HG02642 (cell line): ENCODE results near the gene UTP18.
"Not testable (repeated sequence)": the region's sequence is repeated elsewhere in the genome, so short reads cannot be mapped to it uniquely, and the experiment has no call there.

Experiments
- ATAC-seq: cut with Tn5 transposase; IDR thresholded peaks from one replicate; pipeline ENCODE4 v1.9.1; 2021; ENCODE audit warnings: mild to moderate bottlenecking; ENCODE audit not compliant: unreplicated experiment, poor library complexity

Gene UTP18

GRCh38 chr17:51258756-51259563 lies 1.4 kb upstream of the UTP18 start:
- no peak for ATAC-seq

- ATAC-seq = peak; percentile 80
These were observed 646 bp upstream of the UTP18 start, which contains the start of gene MBTD1 for GRCh38 chr17:51259564-51260236. TSS of gene MBTD1 (minus strand) at chr17:51260049. CDS start at chr17:51225161, 34,888 bp downstream.

- ATAC-seq = no peak
These were observed 948 bp downstream of the UTP18 start for GRCh38 chr17:51261024-51261963.

GRCh38 chr17:51263006-51263405 lies 2.7 kb downstream of the UTP18 start:
- ATAC-seq = no peak

- not testable (repeated sequence) for ATAC-seq
These were observed 4.1 kb downstream of the UTP18 start for GRCh38 chr17:51264466-51264865.

GRCh38 chr17:51269991-51270390 lies 9.6 kb downstream of the UTP18 start:
- ATAC-seq = no peak

- ATAC-seq = no peak
These were observed 10.3 kb downstream of the UTP18 start for GRCh38 chr17:51270636-51271035.

GRCh38 chr17:51272812-51273211 lies 12.5 kb downstream of the UTP18 start:
- no peak for ATAC-seq

- no peak for ATAC-seq
These were observed 15.0 kb downstream of the UTP18 start for GRCh38 chr17:51275381-51275780.

GRCh38 chr17:51279183-51279582 lies 18.8 kb downstream of the UTP18 start:
- ATAC-seq = no peak

- no peak for ATAC-seq
These were observed 27.1 kb downstream of the UTP18 start for GRCh38 chr17:51287412-51287811.

- no peak for ATAC-seq
These were observed 29.4 kb downstream of the UTP18 start for GRCh38 chr17:51289696-51290111.

- ATAC-seq = not testable (repeated sequence)
These were observed 34.0 kb downstream of the UTP18 start for GRCh38 chr17:51294338-51294737.

GRCh38 chr17:51298508-51299371 lies 38.4 kb downstream of the UTP18 start:
- no peak for ATAC-seq

- no peak for ATAC-seq
These were observed 39.5 kb downstream of the UTP18 start for GRCh38 chr17:51299859-51300258.

GRCh38 chr17:51305182-51305581 lies 44.8 kb downstream of the UTP18 start:
- no peak for ATAC-seq

- ATAC-seq = not testable (repeated sequence)
These were observed 51.7 kb downstream of the UTP18 start for GRCh38 chr17:51312003-51312402.

GRCh38 chr17:51319186-51319585 lies 58.8 kb downstream of the UTP18 start:
- ATAC-seq = no peak

- peak; percentile 46 for ATAC-seq
These were observed 62.2 kb downstream of the UTP18 start for GRCh38 chr17:51322390-51323029.
